GM21723 (cell line): Measurements from ENCODE around the gene EXD3.
"Not testable (repeated sequence)": the region's sequence is repeated elsewhere in the genome, so short reads cannot be mapped to it uniquely, and the experiment has no call there.

ENCODE experiments used
- ATAC-seq: cut with Tn5 transposase; IDR thresholded peaks from one replicate; pipeline ENCODE4 v1.9.1; 2021; ENCODE audit warnings: mild to moderate bottlenecking, moderate library complexity; ENCODE audit not compliant: unreplicated experiment

Gene EXD3

GRCh38 chr9:137350696-137351584 is 72.0 kb downstream of the EXD3 start:
- ATAC-seq: no peak

DNA sequence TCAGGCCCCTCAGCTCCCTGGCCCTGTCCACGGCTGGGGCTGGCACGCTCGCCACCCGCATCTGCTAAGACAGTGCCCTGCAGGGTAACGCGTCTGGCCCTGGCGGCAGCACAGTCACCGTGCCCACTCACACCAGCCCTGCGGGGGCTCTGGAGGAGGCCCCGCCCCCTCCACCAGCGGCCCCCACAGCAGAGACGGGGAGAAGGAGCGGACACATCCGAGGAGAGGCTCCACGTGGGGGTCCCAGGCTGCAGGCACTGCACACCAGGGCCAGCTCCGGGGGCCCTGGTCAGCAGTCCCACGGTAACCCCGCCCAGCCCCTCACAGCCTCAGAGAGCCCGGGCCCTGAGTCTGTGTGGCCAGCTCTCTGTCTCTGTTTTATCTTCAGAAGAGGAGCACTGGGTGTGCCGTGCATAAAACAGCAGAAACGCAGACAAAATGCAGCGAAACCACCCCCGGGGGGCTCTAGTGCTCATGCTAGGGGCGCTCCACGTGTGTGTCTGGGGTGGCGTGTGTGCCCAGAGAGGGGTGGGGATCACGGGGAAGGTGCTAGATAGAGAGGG is 73.4 kb downstream of the EXD3 start:
- ATAC-seq: no peak

- no peak for ATAC-seq
These were observed 74.0 kb downstream of the EXD3 start for GRCh38 chr9:137348769-137349470.

DNA sequence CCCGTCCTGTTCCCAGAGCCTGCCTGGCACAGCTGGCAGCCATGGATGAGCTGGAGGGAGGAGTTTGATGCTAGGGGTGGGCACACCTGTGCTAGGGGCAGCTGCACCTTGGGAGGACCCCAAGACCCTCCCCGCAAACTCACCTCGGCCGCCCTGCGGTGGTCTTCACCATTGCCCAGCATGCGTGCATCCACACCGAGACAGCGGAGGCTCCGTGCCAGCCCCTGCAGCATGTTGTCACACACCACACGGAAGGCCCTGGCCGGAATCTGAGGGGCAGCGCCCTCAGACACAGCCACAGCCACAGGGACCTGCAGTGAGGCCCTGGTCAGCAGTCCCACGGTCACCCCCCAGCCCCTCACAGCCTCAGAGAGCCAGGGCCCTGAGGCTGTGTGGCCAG is 75.0 kb downstream of the EXD3 start:
- ATAC-seq: no peak

- no peak for ATAC-seq
These were observed 80.5 kb downstream of the EXD3 start for GRCh38 chr9:137342482-137342881.

DNA sequence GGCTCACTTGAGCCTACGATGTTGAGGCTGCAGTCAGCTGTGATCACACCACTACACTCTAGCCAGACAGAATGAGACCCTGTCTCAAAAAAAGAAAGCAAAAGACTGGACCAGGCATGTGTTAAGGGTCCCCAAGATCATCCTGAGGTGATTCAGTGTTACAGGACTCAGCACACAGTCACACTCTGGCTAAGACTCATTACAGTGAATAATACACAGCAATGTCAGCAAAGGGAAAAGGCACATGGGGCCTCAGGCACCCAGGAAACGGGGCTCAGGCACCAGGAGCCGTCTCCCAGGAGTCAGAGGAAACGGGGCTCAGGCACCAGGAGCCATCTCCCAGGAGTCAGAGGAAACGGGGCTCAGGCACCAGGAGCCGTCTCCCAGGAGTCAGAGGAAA is 81.7 kb downstream of the EXD3 start:
- no peak for ATAC-seq

GRCh38 chr9:137339908-137340462 is 83.0 kb downstream of the EXD3 start:
- not testable (repeated sequence) for ATAC-seq

GRCh38 chr9:137339045-137339907 is 83.7 kb downstream of the EXD3 start:
- ATAC-seq: no peak

GRCh38 chr9:137336735-137337134 is 86.2 kb downstream of the EXD3 start:
- ATAC-seq: no peak

- ATAC-seq: no peak
These were observed 89.8 kb downstream of the EXD3 start for GRCh38 chr9:137333016-137333671.

DNA sequence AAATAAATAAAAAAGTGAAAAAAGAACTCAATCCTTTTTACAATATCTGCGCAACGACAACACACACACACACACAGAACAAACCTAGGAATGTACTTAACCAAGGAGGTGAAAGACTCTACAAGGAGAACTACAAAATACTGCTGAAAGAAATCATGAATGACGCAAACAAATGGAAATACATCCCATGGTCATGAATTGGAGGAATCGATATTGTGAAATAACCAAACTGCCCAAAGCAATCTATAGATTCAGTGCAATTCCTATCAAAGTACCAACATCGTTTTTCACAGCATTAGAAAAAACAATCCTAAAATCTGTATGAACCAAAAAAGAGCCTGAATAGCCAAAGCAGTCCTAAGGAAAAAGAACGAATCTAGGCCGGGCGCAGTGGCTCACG is 91.0 kb downstream of the EXD3 start:
- no peak for ATAC-seq

- ATAC-seq: no peak
These were observed 92.3 kb downstream of the EXD3 start for GRCh38 chr9:137330689-137331088.

- not testable (repeated sequence) for ATAC-seq
These were observed 93.4 kb downstream of the EXD3 start for GRCh38 chr9:137329590-137329989.

- ATAC-seq: not testable (repeated sequence)
These were observed 95.1 kb downstream of the EXD3 start for GRCh38 chr9:137327641-137328550.

- ATAC-seq: no peak
These were observed 96.4 kb downstream of the EXD3 start for GRCh38 chr9:137326445-137327065.

- no peak for ATAC-seq
These were observed 97.2 kb downstream of the EXD3 start for GRCh38 chr9:137325799-137326198.

- ATAC-seq: no peak
These were observed 97.8 kb downstream of the EXD3 start for GRCh38 chr9:137325124-137325523.

- no peak for ATAC-seq
These were observed 99.2 kb downstream of the EXD3 start for GRCh38 chr9:137323531-137324331.
